BLaER1 treated with 17β-estradiol and CSF1 and Interleukin-3, amounts not matched to agents 10 nM and 100 nM (cell line): ENCODE results near the gene SREBF2.
A peak's percentile ranks its signal among the peaks of the same experiment; 100 is the strongest.

Experiments used
- H3K27ac ChIP-seq, 11 experiments: shearing (Covaris generic); formaldehyde crosslinking; 2 replicates each; pipeline ENCODE4 v1.8.1; 2022
- H3K27me3 ChIP-seq, 11 experiments: shearing (Covaris generic); formaldehyde crosslinking; 2 replicates each; pipeline ENCODE4 v1.8.1; 2022
- H3K36me3 ChIP-seq, 11 experiments: shearing (Covaris generic); formaldehyde crosslinking; 2 replicates each; pipeline ENCODE4 v1.8.1; 2022
- H3K4me1 ChIP-seq, 10 experiments: shearing (Covaris generic); formaldehyde crosslinking; 2 replicates each; pipeline ENCODE4 v1.8.1; 2022
- H3K4me2 ChIP-seq, 11 experiments: shearing (Covaris generic); formaldehyde crosslinking; 2 replicates each; pipeline ENCODE4 v1.8.1; 2022
- H3K4me3 ChIP-seq, 10 experiments: shearing (Covaris generic); formaldehyde crosslinking; 2 replicates each; pipeline ENCODE4 v1.8.1; 2022
- H3K9ac ChIP-seq, 11 experiments: shearing (Covaris generic); formaldehyde crosslinking; 2 replicates each; pipeline ENCODE4 v1.8.1; 2022
- H3K9me3 ChIP-seq, 11 experiments: shearing (Covaris generic); formaldehyde crosslinking; replicated peaks in 1 of 11; 2 replicates each; pipeline ENCODE4 v1.8.1; 2022
- H4K20me1 ChIP-seq, 11 experiments: shearing (Covaris generic); formaldehyde crosslinking; 2 replicates each; pipeline ENCODE4 v1.8.1; 2022
- Cebpa-rat ChIP-seq, 11 experiments: shearing (Covaris generic); IDR thresholded peaks; 2 replicates each; pipeline ENCODE4 v1.8.1; 2022

SREBF2 gene

DNA sequence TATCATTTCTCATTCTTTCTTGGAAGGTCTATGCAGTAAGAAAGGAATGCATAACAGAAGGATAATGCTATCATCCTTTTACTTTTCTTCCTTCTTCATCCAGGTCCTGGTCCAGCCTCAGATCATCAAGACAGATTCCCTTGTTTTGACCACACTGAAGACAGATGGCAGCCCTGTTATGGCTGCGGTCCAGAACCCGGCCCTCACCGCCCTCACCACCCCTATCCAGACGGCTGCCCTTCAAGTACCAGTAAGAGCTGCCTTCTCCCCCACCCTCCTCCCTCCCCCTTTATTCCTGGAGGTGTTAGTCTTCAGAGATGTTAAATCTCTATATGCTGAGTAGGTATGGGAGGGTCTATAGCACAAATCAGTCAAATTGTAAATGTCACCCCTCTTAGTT is 37.9 kb downstream of the SREBF2 start:
- peaks cover 95 to 100% (median 100%) of the 10 kb centered on the region in 11 experiments for H3K36me3 ChIP-seq
- H4K20me1 ChIP-seq = peaks cover 0 to 65% (median 33%) of the 10 kb centered on the region in 11 experiments; a peak in 20 of 22 replicates
- no peak overlapping the region for H3K4me3 ChIP-seq
- H3K9ac ChIP-seq = no peak overlapping the region
- H3K27me3 ChIP-seq = no peaks in the 10 kb centered on the region
- TF ChIP-seq Cebpa-rat (IDR thresholded peaks at IDR 0.05) = no peak
- H3K4me2 ChIP-seq = no peak overlapping the region
- no peaks in the 10 kb centered on the region for H3K9me3 ChIP-seq
- no peak overlapping the region for H3K27ac ChIP-seq
- peaks cover 0 to 15% (median 0%) of the 10 kb centered on the region in 10 experiments; a peak in 6 of 20 replicates for H3K4me1 ChIP-seq

DNA sequence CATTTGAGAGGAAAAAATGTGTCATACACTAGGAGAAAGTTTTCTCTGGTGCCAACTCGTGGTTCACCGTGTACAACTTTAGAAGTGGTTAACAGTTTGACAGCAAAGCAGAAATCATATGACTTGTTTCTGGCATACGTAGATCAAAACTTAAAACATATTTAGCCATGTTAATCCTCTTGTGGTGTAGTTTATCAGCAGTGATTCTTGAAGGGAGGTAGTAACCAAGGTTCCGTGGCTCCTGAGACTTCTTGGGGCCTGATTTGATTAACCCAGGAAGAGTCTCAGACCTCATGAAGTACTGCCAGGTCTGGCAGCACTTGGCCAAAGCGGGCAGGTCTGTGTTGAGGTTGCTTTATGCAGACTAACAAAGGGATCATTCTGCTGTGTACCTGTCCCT is 40.5 kb downstream of the SREBF2 start:
- Histone ChIP-seq H3K9ac (no peak overlapping the region), H4K20me1 (peaks cover 0 to 45% (median 8%) of the 10 kb centered on the region in 11 experiments; a peak in 17 of 22 replicates), H3K36me3 (peaks cover 98 to 100% (median 100%) of the 10 kb centered on the region in 11 experiments), H3K4me2 (no peak overlapping the region), H3K9me3 (no peaks in the 10 kb centered on the region), H3K27me3 (no peaks in the 10 kb centered on the region), H3K4me1 (peaks cover 0 to 4% (median 0%) of the 10 kb centered on the region in 10 experiments; a peak in 5 of 20 replicates), H3K4me3 (no peak overlapping the region), H3K27ac (no peak overlapping the region)
- no peak for TF ChIP-seq Cebpa-rat (IDR thresholded peaks at IDR 0.05)

DNA sequence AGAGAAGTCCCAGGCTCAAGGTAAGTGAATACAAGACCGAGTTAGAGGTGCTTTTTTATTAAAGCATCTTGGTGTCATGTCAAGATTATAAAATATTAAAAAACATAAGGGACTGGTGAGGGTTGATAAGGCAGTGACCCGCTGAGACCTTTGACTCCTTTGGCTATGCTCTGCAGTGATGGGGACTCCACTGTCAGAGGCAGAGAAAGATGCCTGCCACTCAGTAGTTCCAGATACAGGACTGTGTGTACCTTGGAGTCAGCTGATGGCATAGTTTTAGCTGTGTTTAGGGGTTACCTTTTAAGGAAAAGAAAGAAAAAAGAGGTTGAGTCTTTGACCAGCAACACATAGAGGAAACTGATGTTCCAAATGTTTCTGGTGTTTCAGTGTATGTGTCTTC is 41.2 kb downstream of the SREBF2 start:
- Histone ChIP-seq H4K20me1 (peaks cover 0 to 46% (median 1%) of the 10 kb centered on the region in 11 experiments; a peak in 8 of 22 replicates), H3K27ac (no peak overlapping the region), H3K4me1 (no peaks in the 10 kb centered on the region), H3K36me3 (peaks cover 98 to 100% (median 100%) of the 10 kb centered on the region in 11 experiments), H3K27me3 (no peaks in the 10 kb centered on the region), H3K9ac (no peak overlapping the region), H3K4me3 (no peak overlapping the region), H3K9me3 (no peaks in the 10 kb centered on the region), H3K4me2 (no peak overlapping the region)
- no peak for TF ChIP-seq Cebpa-rat (IDR thresholded peaks at IDR 0.05)

DNA sequence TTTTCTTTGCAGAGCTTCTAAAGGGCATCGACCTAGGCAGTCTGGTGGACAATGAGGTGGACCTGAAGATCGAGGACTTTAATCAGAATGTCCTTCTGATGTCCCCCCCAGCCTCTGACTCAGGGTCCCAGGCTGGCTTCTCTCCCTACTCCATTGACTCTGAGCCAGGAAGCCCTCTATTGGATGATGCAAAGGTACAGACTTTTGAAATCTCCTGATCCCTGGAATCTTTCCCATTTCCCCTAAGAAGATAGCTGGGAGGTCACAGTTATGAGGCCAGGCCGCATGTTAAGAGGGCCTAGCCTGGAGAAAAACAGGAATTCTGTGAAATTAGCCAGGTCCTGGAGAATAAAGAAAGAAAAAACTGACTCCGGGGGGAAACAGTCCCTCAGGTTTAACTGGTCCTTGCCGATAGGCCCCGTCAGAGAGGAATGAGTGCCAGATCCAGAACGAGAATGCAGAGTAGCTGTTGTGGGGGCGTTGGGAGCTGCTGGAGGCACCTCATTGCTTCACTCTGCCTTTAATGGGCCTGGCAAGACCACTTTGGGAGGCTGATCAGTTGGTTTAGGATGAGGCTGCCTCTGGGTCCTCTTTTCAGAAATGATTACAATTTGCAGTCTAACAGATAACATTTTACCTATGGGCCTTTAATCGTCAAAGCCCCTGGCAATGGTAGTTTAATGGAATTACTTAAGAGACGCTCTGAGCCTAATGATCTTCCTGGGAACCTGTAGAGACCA is 42.8 kb downstream of the SREBF2 start:
- no peaks in the 10 kb centered on the region for H3K9me3 ChIP-seq
- H4K20me1 ChIP-seq = peaks cover 0 to 37% (median 0%) of the 10 kb centered on the region in 11 experiments; a peak in 8 of 22 replicates
- peak overlapping the region in 2 of 11 experiments; percentile 9 to 13; a peak in 1 of 22 replicates for H3K9ac ChIP-seq
- H3K27me3 ChIP-seq = no peaks in the 10 kb centered on the region
- no peaks in the 10 kb centered on the region for H3K4me1 ChIP-seq
- peaks cover 98 to 100% (median 100%) of the 10 kb centered on the region in 11 experiments for H3K36me3 ChIP-seq
- no peak overlapping the region for H3K27ac ChIP-seq
- no peak for TF ChIP-seq Cebpa-rat (IDR thresholded peaks at IDR 0.05)
- H3K4me3 ChIP-seq = no peak overlapping the region
- H3K4me2 ChIP-seq = no peak overlapping the region

DNA sequence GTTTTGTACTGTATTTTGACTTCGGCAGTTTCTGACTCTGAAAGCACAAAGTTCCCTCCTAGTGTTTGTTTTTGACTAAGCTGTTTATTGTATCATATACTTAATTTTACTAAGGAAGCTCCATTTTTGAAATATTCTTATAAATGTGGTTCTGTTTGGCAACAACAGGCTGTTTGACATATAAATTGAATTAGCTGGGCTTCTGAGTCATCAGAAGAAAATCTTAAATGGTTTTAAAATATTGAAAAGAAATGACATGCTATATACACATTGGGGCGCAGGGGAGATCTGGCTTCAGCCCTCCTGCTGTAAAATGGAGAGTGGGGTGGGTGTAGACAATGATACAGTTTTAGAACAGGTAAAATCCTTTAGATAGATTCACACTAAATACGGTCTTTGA is 43.4 kb downstream of the SREBF2 start:
- Histone ChIP-seq H3K27ac (no peak overlapping the region), H3K9ac (0 out of 22 replicates have a peak overlapping the region, but pooled peaks of 1 of the 11 experiments have one; percentile 13), H3K36me3 (peaks cover 98 to 100% (median 100%) of the 10 kb centered on the region in 11 experiments), H3K4me1 (peaks cover 0 to under 1% (median 0%) of the 10 kb centered on the region in 10 experiments; a peak in 4 of 20 replicates), H4K20me1 (peaks cover 0 to 38% (median 0%) of the 10 kb centered on the region in 11 experiments; a peak in 8 of 22 replicates), H3K27me3 (no peaks in the 10 kb centered on the region), H3K4me3 (no peak overlapping the region), H3K9me3 (no peaks in the 10 kb centered on the region), H3K4me2 (no peak overlapping the region)
- no peak for TF ChIP-seq Cebpa-rat (IDR thresholded peaks at IDR 0.05)

DNA sequence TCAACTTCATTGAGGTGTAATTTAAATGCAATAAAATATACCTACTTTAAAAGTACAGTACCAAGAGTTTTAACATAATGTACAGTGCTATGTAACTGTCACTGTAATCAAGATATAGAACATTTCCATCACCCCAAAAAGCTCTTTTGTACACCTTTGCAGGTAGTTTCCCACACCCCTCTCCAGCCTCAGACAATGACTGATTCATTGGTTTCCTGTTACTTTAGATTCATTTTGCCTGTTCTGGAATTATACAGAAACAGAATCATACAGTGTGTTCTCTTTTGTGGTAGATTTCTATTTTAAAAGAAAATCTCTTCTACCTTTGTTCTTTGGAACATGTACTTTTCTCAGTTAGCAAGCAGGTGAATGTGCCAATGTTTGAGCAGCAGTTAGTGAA is 43.8 kb downstream of the SREBF2 start:
- Histone ChIP-seq H3K27ac (no peak overlapping the region), H3K27me3 (no peaks in the 10 kb centered on the region), H3K4me2 (no peak overlapping the region), H3K9ac (no peak overlapping the region), H4K20me1 (peaks cover 0 to 42% (median 0%) of the 10 kb centered on the region in 11 experiments; a peak in 9 of 22 replicates), H3K9me3 (no peaks in the 10 kb centered on the region), H3K4me3 (no peak overlapping the region), H3K4me1 (peaks cover 0 to 5% (median 2%) of the 10 kb centered on the region in 10 experiments; a peak in 8 of 20 replicates), H3K36me3 (peaks cover 98 to 100% (median 100%) of the 10 kb centered on the region in 11 experiments)
- no peak for TF ChIP-seq Cebpa-rat (IDR thresholded peaks at IDR 0.05)

DNA sequence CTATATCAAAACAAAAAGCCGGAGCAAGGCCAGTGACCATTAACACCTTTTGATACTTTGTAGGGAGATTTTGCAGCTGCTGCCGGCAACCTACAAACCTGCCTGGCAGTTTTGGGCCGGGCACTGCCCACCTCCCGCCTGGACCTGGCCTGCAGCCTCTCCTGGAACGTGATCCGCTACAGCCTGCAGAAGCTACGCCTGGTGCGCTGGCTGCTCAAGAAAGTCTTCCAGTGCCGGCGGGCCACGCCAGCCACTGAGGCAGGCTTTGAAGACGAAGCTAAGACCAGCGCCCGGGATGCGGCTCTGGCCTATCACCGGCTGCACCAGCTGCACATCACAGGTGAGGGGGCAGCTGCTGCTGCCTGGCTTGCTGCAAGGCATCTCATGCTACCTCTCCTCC is 47.7 kb downstream of the SREBF2 start:
- no peak for TF ChIP-seq Cebpa-rat (IDR thresholded peaks at IDR 0.05)
- Histone ChIP-seq H3K27ac (no peak overlapping the region), H3K4me2 (no peak overlapping the region), H3K9me3 (no peaks in the 10 kb centered on the region), H3K4me1 (peaks cover 12 to 38% (median 29%) of the 10 kb centered on the region in 10 experiments; a peak in 19 of 20 replicates), H3K27me3 (no peaks in the 10 kb centered on the region), H3K4me3 (no peak overlapping the region), H3K9ac (no peak overlapping the region), H3K36me3 (peaks cover 98 to 100% (median 100%) of the 10 kb centered on the region in 11 experiments), H4K20me1 (peaks cover 0 to 67% (median 18%) of the 10 kb centered on the region in 11 experiments; a peak in 16 of 22 replicates)

DNA sequence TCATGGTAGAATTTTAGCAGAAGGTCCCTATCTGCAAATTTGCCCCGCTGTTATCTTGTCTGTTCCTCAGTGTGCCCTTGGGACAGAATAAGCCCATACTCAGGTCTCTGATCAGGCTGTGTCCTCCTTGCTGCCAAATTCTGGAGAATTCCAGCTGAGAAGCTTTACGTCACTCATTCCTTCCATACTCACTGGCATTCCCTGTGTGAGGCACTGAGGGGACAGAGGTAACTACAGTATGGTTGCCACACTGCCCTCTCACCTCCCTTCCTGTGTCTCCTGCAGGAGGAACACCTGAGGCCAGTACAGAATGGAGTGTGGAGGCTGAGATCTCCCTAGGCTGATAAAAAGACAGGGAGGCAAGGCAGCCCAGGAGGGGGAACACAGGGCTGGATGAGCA is 50.5 kb downstream of the SREBF2 start:
- Histone ChIP-seq H3K36me3 (peaks cover 98 to 100% (median 100%) of the 10 kb centered on the region in 11 experiments), H3K27me3 (no peaks in the 10 kb centered on the region), H3K27ac (peak overlapping the region in 3 of 11 experiments; percentile 15 to 52 (median 46); a peak in 5 of 22 replicates), H4K20me1 (peaks cover 0 to 55% (median 21%) of the 10 kb centered on the region in 11 experiments; a peak in 16 of 22 replicates), H3K4me1 (peaks cover 12 to 38% (median 29%) of the 10 kb centered on the region in 10 experiments; a peak in 19 of 20 replicates), H3K9me3 (no peaks in the 10 kb centered on the region), H3K4me3 (no peak overlapping the region), H3K4me2 (peak overlapping the region; percentile 2 to 77 (median 69); a peak in 18 of 22 replicates), H3K9ac (peak overlapping the region in 2 of 11 experiments; percentile 21 to 38; a peak in 3 of 22 replicates)
- TF ChIP-seq Cebpa-rat (IDR thresholded peaks at IDR 0.05) = no peak

DNA sequence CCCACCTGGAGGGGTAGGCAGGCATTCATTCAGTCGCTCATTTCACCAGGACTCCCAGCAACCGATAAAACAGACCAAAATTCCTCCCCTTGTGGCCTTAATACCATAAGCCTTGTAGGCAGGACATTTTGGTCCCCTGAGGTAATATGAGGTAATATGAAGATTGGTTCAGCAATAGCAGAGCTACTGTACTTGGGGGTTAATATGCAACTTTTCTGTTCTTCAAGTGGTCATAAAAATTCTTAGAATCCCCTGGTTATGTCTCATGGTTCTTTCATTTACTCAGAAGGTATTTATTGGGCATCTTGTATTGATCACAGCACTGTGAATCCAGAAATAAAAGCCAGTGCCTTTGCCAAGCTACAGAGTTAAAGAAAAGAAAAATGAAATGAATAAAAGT is 52.2 kb downstream of the SREBF2 start:
- Histone ChIP-seq H3K36me3 (peaks cover 97 to 100% (median 100%) of the 10 kb centered on the region in 11 experiments), H3K27ac (no peak overlapping the region), H3K9me3 (no peaks in the 10 kb centered on the region), H3K27me3 (no peaks in the 10 kb centered on the region), H3K9ac (no peak overlapping the region), H3K4me1 (peaks cover 12 to 38% (median 29%) of the 10 kb centered on the region in 10 experiments; a peak in 19 of 20 replicates), H3K4me3 (no peak overlapping the region), H4K20me1 (peaks cover 0 to 56% (median 24%) of the 10 kb centered on the region in 11 experiments; a peak in 16 of 22 replicates), H3K4me2 (no peak overlapping the region)
- TF ChIP-seq Cebpa-rat (IDR thresholded peaks at IDR 0.05) = no peak
